Left hindlimb (tissue), 1 donor: Measurements from ENCODE around the gene VPS9D1.
"Not testable (repeated sequence)": the region's sequence is repeated elsewhere in the genome, so short reads cannot be mapped to it uniquely, and the experiment has no call there.

Experiments used
- DNase-seq: peaks from one replicate; pipeline ENCODE4 v3.0.0-alpha.2; 2018

The VPS9D1 gene

GRCh38 chr16:89691986-89692569, 28.6 kb downstream of the VPS9D1 start:
- no peak for DNase-seq

GRCh38 chr16:89691231-89691985, 29.3 kb downstream of the VPS9D1 start:
- DNase-seq, result no peak

- no peak for DNase-seq
These were observed 30.3 kb downstream of the VPS9D1 start for GRCh38 chr16:89690392-89690901.

- DNase-seq, result not testable (repeated sequence)
These were observed 31.1 kb downstream of the VPS9D1 start for GRCh38 chr16:89689621-89690020.

GRCh38 chr16:89689142-89689541, 31.6 kb downstream of the VPS9D1 start:
- DNase-seq, result no peak

GRCh38 chr16:89688395-89688794, 32.3 kb downstream of the VPS9D1 start:
- DNase-seq, result no peak

- no peak for DNase-seq
These were observed 33.4 kb downstream of the VPS9D1 start for GRCh38 chr16:89687092-89687940.

GRCh38 chr16:89686520-89687091, 34.1 kb downstream of the VPS9D1 start, which contains the start of gene CDK10:
CDK10 (plus strand) TSS chr16:89686689; CDS start chr16:89686711, 22 bp downstream.
- peak; percentile 94 for DNase-seq

- no peak for DNase-seq
These were observed 34.8 kb downstream of the VPS9D1 start for GRCh38 chr16:89685916-89686315.

GRCh38 chr16:89678258-89678657, 42.4 kb downstream of the VPS9D1 start:
- DNase-seq, result no peak

- DNase-seq, result no peak
These were observed 48.3 kb downstream of the VPS9D1 start for GRCh38 chr16:89672177-89672941.

GRCh38 chr16:89671565-89671964, 49.1 kb downstream of the VPS9D1 start:
- DNase-seq, result not testable (repeated sequence)

GRCh38 chr16:89670496-89671431, 49.9 kb downstream of the VPS9D1 start:
- DNase-seq, result no peak

GRCh38 chr16:89669755-89670154, 50.9 kb downstream of the VPS9D1 start:
- DNase-seq, result no peak

- DNase-seq, result no peak
These were observed 51.9 kb downstream of the VPS9D1 start for GRCh38 chr16:89668790-89669158.

- no peak for DNase-seq
These were observed 53.1 kb downstream of the VPS9D1 start for GRCh38 chr16:89667633-89668032.

- not testable (repeated sequence) for DNase-seq
These were observed 53.7 kb downstream of the VPS9D1 start for GRCh38 chr16:89667000-89667399.

GRCh38 chr16:89664238-89664637, 56.5 kb downstream of the VPS9D1 start:
- DNase-seq, result not testable (repeated sequence)

GRCh38 chr16:89661215-89661614, 59.5 kb downstream of the VPS9D1 start:
- DNase-seq, result no peak

GRCh38 chr16:89660146-89660545, 60.6 kb downstream of the VPS9D1 start:
- no peak for DNase-seq
